HepG2 (cell line): ENCODE data around the gene ACSM2B. TPM values are rescaled to one million over a fixed set of nuclear protein-coding genes. Genes with fewer than 3 reads are reported as not detected.

Experiments used
- ARID4A ChIP-seq: sonication (generic); formaldehyde crosslinking; IDR thresholded peaks from 2 replicates; pipeline ENCODE4 v1.5.0; 2020; ENCODE audit warnings: mild to moderate bottlenecking, missing genetic modification reagents, borderline replicate concordance
- CREB1 ChIP-seq, 2 experiments: fragments of 450-650 bp in 1 of 2; IDR thresholded peaks; 2 replicates each; pipeline ENCODE4 v1.6.1; 2016 to 2017; ENCODE audit warnings: control low read depth in 1 of 2, mild to moderate bottlenecking in 1 of 2, missing compliant biosample characterization in 1 of 2, missing genetic modification characterization in 1 of 2
- DNMT1 ChIP-seq: sonication (generic); formaldehyde crosslinking; IDR thresholded peaks from 2 replicates; pipeline ENCODE4 v1.5.1; 2020; ENCODE audit warnings: mild to moderate bottlenecking, missing genetic modification reagents
- ETV5 ChIP-seq: IDR thresholded peaks from 2 replicates; pipeline ENCODE4 v1.6.1; 2018; ENCODE audit warnings: missing biosample characterization, missing genetic modification reagents, inconsistent platforms, borderline replicate concordance
- FOXK1 ChIP-seq: sonication (generic); formaldehyde crosslinking; IDR thresholded peaks from 2 replicates; pipeline ENCODE4 v1.4.0; 2020; ENCODE audit warnings: low read depth, missing genetic modification reagents, borderline replicate concordance
- KDM5A ChIP-seq: fragments of 200-600 bp; sonication (generic); IDR thresholded peaks from 2 replicates; pipeline ENCODE4 v1.7.0; 2018; ENCODE audit warnings: antibody characterized with exemption, mild to moderate bottlenecking, low read length, borderline replicate concordance
- KDM5B ChIP-seq: sonication (generic); formaldehyde crosslinking; IDR thresholded peaks from 2 replicates; pipeline ENCODE4 v1.4.0; 2020; ENCODE audit warnings: missing genetic modification reagents, mild to moderate bottlenecking, borderline replicate concordance
- KLF6 ChIP-seq: IDR thresholded peaks from 2 replicates; pipeline ENCODE4 v1.8.0; 2016; ENCODE audit warnings: missing biosample characterization, missing genetic modification reagents
- PHF5A ChIP-seq: IDR thresholded peaks from one replicate; pipeline ENCODE4 v1.6.1; 2018; ENCODE audit warnings: low read depth, missing genetic modification reagents; ENCODE audit not compliant: unreplicated experiment
- POLR2A ChIP-seq, 2 experiments: IDR thresholded peaks; 2 replicates each; pipeline ENCODE4 v1.6.1; 2011; ENCODE audit warnings: low read depth in 2 of 2, low read length in 2 of 2, mild to moderate bottlenecking in 1 of 2, moderate library complexity in 1 of 2; ENCODE audit not compliant: insufficient read depth in 1 of 2
- RORA ChIP-seq: sonication (generic); formaldehyde crosslinking; IDR thresholded peaks from 2 replicates; pipeline ENCODE4 v1.5.0; 2020; ENCODE audit warnings: mild to moderate bottlenecking, missing genetic modification reagents, moderate library complexity
- SALL1 ChIP-seq: sonication (generic); formaldehyde crosslinking; IDR thresholded peaks from 2 replicates; pipeline ENCODE4 v1.8.0; 2022; ENCODE audit warnings: mild to moderate bottlenecking, missing genetic modification reagents
- U2AF1 ChIP-seq: fragments of 200-400 bp; formaldehyde crosslinking; optimal IDR thresholded peaks from 2 replicates; pipeline ENCODE3; 2017; ENCODE audit warnings: mild to moderate bottlenecking, low read depth, low read length
- ZBTB2 ChIP-seq: sonication (generic); formaldehyde crosslinking; IDR thresholded peaks from 2 replicates; pipeline ENCODE4 v1.8.0; 2022; ENCODE audit warnings: low read depth, missing genetic modification reagents
- ZFP36 ChIP-seq: fragments of 150-350 bp; IDR thresholded peaks from 2 replicates; pipeline ENCODE4 v1.6.1; 2018; ENCODE audit warnings: borderline replicate concordance, low read length, low read depth; ENCODE audit not compliant: partially characterized antibody
- ZNF138 ChIP-seq: sonication (generic); formaldehyde crosslinking; IDR thresholded peaks from 2 replicates; pipeline ENCODE4 v1.5.0; 2020; ENCODE audit warnings: mild to moderate bottlenecking, low read depth, missing genetic modification reagents
- ZNF234 ChIP-seq: sonication (generic); formaldehyde crosslinking; conservative IDR thresholded peaks from 2 replicates; pipeline ENCODE4 v1.5.1; 2020; ENCODE audit warnings: mild to moderate bottlenecking, missing genetic modification reagents
- ZNF264 ChIP-seq: sonication (generic); formaldehyde crosslinking; IDR thresholded peaks from 2 replicates; pipeline ENCODE4 v1.4.0; 2020; ENCODE audit warnings: missing genetic modification reagents
- ZNF292 ChIP-seq: sonication (generic); formaldehyde crosslinking; IDR thresholded peaks from 2 replicates; pipeline ENCODE4 v1.8.1; 2022; ENCODE audit warnings: mild to moderate bottlenecking, low read depth, missing genetic modification reagents, borderline replicate concordance
- ZNF530 ChIP-seq: sonication (generic); formaldehyde crosslinking; IDR thresholded peaks from 2 replicates; pipeline ENCODE4 v1.5.0; 2020; ENCODE audit warnings: low read depth, mild to moderate bottlenecking, missing genetic modification reagents
- ZNF782 ChIP-seq: sonication (generic); formaldehyde crosslinking; IDR thresholded peaks from 2 replicates; pipeline ENCODE4 v1.4.0; 2020; ENCODE audit warnings: missing genetic modification reagents, mild to moderate bottlenecking, borderline replicate concordance
- ZSCAN25 ChIP-seq: sonication (generic); formaldehyde crosslinking; IDR thresholded peaks from 2 replicates; pipeline ENCODE4 v1.8.0; 2022; ENCODE audit warnings: mild to moderate bottlenecking, missing genetic modification reagents
- polyA plus RNA-seq, 8 experiments: library from polyadenylated mRNA; depleted of rRNA in 3 of 8; stranded (reverse) in 7 of 8; unstranded in 1 of 8; fragments of >200 nt; fragmentation: Illumina TruSeq in 4 of 8; extraction: Trizol in 4 of 8; gene quantifications; 2 replicates each; pipeline versions ENCODE4 v1.2.1 to v1.2.3, GENCODE V29; 2011 to 2016; ENCODE audit warnings: low read depth in 4 of 8, missing spikeins in 1 of 8, mixed read lengths in 1 of 8; ENCODE audit not compliant: insufficient read depth in 1 of 8
- total RNA-seq, 5 experiments: library from RNA; depleted of rRNA; stranded (reverse); fragments of >200 nt; fragmentation: Illumina TruSeq; extraction: Trizol; gene quantifications; 2 replicates each; pipeline ENCODE4 v1.2.3, GENCODE V29; 2016; ENCODE audit warnings: low read depth in 1 of 5
- TF ChIP-seq, protein P1 (sequence below): sonication (generic); formaldehyde crosslinking; IDR thresholded peaks from 2 replicates; pipeline ENCODE4 v1.5.1; 2020; ENCODE audit warnings: missing genetic modification reagents, mild to moderate bottlenecking, borderline replicate concordance
- TF ChIP-seq, protein P2 (sequence below): sonication (generic); formaldehyde crosslinking; IDR thresholded peaks from 2 replicates; pipeline ENCODE4 v1.4.0; 2020; ENCODE audit warnings: mild to moderate bottlenecking, missing genetic modification reagents

The ACSM2B gene
- total and polyA plus RNA-seq, 2 of the 13 experiments (the other 11 are each of a cell fraction or from before 2014, with no cell fraction given): 22.9 to 34.0 TPM

DNA sequence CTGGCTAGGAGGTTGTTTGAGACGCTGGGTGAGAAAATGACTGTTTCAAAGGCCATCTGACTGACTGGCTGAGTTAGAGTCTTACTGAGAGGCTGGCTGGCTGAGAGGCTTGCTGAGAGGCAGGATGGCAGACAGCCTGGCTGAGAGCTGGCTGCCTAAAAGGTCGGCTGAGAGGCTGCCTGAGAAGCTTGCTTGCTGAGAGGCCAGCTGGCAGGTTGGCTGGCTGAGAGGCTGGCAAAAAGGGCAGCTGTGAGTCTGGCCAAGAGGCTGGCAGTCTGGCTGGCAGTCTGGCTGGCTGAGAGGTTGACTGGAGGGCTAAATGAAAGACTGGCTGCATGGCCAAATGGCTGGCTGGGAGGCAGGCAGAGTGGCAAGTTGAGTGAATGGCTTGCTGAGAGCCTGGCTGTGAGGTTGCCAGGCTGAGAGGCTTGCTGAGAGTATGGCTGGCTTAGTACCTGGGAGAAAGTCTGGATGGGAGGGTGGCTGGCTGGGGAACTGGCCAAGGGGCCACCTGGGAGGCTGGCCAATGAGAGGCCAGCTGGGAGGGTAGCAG lies 35.3 kb upstream of the ACSM2B start (continued):
- TF ChIP-seq, protein P1, sequence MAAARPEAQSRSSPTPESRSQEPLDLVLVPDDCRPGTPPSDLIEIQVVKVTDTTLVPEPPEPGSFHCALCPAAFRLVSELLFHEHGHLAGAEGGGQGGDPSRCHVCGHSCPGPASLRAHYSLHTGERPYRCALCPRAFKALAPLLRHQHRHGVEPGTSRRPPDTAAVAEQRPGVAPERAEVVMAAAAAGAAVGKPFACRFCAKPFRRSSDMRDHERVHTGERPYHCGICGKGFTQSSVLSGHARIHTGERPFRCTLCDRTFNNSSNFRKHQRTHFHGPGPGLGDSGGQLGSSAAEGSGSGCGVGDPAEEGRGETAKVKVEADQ (CRISPR knock-in tag): no peak
- TF ChIP-seq PHF5A (CRISPR knock-in tag): no peak
- no peak for TF ChIP-seq KDM5A
- 0 out of 2 replicates have a peak, but pooled peaks have one; percentile 6 for TF ChIP-seq DNMT1 (CRISPR knock-in tag)
- TF ChIP-seq ETV5 (CRISPR knock-in tag): no peak
- TF ChIP-seq ARID4A (CRISPR knock-in tag): peak; percentile 47; the same call in 1 of the 2 replicates
- TF ChIP-seq ZFP36: no peak
- TF ChIP-seq ZNF782 (CRISPR knock-in tag): peak; percentile 17; the same call in 1 of the 2 replicates
- TF ChIP-seq ZNF292 (CRISPR knock-in tag): peak; percentile 13; the same call in 1 of the 2 replicates
- peak; percentile 41 for TF ChIP-seq U2AF1
- no peak for TF ChIP-seq CREB1 (IDR thresholded peaks at IDR 0.05)
- no peak for TF ChIP-seq CREB1 (CRISPR knock-in tag; IDR thresholded peaks at IDR 0.05)
- no peak for TF ChIP-seq KLF6 (CRISPR knock-in tag)
- TF ChIP-seq ZBTB2 (CRISPR knock-in tag): no peak
- TF ChIP-seq FOXK1 (CRISPR knock-in tag): no peak
- no peak for TF ChIP-seq RORA
- peak; percentile 15; the same call in 1 of the 2 replicates for TF ChIP-seq ZSCAN25 (CRISPR knock-in tag)
- peak; percentile 74; the same call in 1 of the 2 replicates for TF ChIP-seq ZNF138 (CRISPR knock-in tag)
- no peak for TF ChIP-seq ZNF264
- no peak for TF ChIP-seq POLR2A (IDR thresholded peaks at IDR 0.05; ENCODE audit: insufficient read depth in 1 of 2, low read depth in 2 of 2, low read length in 2 of 2)
- TF ChIP-seq ZNF234 (CRISPR knock-in tag): peak; percentile 76; the same call in 1 of the 2 replicates
- TF ChIP-seq, protein P2, sequence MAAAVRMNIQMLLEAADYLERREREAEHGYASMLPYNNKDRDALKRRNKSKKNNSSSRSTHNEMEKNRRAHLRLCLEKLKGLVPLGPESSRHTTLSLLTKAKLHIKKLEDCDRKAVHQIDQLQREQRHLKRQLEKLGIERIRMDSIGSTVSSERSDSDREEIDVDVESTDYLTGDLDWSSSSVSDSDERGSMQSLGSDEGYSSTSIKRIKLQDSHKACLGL (CRISPR knock-in tag): no peak
- TF ChIP-seq ZNF530: no peak
- TF ChIP-seq SALL1 (CRISPR knock-in tag): 0 out of 2 replicates have a peak, but pooled peaks have one; percentile 20
- 0 out of 2 replicates have a peak, but pooled peaks have one; percentile 3 for TF ChIP-seq KDM5B (CRISPR knock-in tag)
